Naive thymus-derived CD4-positive, alpha-beta T cell (primary cell): ENCODE results near the gene MAP4. TPM values are rescaled to one million over a fixed set of nuclear protein-coding genes. Genes with fewer than 3 reads are reported as not detected.

Experiments
- ATAC-seq: fragments of 150-1000 bp; cut with Tn5 transposase; 2 replicates; pipeline ENCODE4 v1.10.0; 2021; ENCODE audit warnings: mild to moderate bottlenecking, moderate library complexity
- CTCF ChIA-PET: fragments of 350-600 bp; sonication (Branson Sonifier 250); formaldehyde crosslinking; loops from one replicate; lab custom pipeline; 2021; ENCODE audit warnings: antibody characterized with exemption; lab: Charles Lee
- POLR2A ChIA-PET: fragments of 350-600 bp; sonication (Branson Sonifier 250); formaldehyde crosslinking; loops from one replicate; lab custom pipeline; 2021; ENCODE audit warnings: antibody characterized with exemption, inconsistent platforms; lab: Charles Lee
- DNase-seq, 9 donors: peaks; one replicate each; pipeline versions ENCODE4 v3.0.0 to v3.0.0-alpha.2; 2020 to 2022; ENCODE audit warnings: mixed read lengths in 1 of 9
- H3K27ac ChIP-seq: one replicate; pipeline ENCODE4 v1.7.0; 2013; ENCODE audit warnings: mild to moderate bottlenecking, low read depth, low read length, moderate library complexity
- H3K27me3 ChIP-seq, 2 donors: one replicate each; pipeline ENCODE4 v1.7.0; 2013; ENCODE audit warnings: low read length in 2 of 2, mild to moderate bottlenecking in 2 of 2, moderate library complexity in 2 of 2; ENCODE audit not compliant: control insufficient read depth in 2 of 2, insufficient read depth in 2 of 2
- H3K36me3 ChIP-seq, 3 experiments: 1 replicate in 2 of 3; 2 replicates in 1 of 3; pipeline ENCODE4 v1.7.0; 2013; ENCODE audit warnings: low read length in 3 of 3, mild to moderate bottlenecking in 3 of 3, moderate library complexity in 1 of 3; ENCODE audit not compliant: insufficient read depth in 3 of 3, control insufficient read depth in 2 of 3
- H3K4me1 ChIP-seq, 2 donors: one replicate each; pipeline ENCODE4 v1.7.0; 2013; ENCODE audit warnings: low read length in 2 of 2, mild to moderate bottlenecking in 2 of 2, moderate library complexity in 1 of 2; ENCODE audit not compliant: control insufficient read depth in 2 of 2, insufficient read depth in 2 of 2
- H3K4me3 ChIP-seq: 2 replicates; pipeline ENCODE4 v1.7.0; 2013; ENCODE audit warnings: mild to moderate bottlenecking, low read length
- H3K9me3 ChIP-seq, 3 experiments: 1 replicate in 2 of 3; 2 replicates in 1 of 3; pipeline ENCODE4 v1.7.0; 2013; ENCODE audit warnings: low read length in 3 of 3; ENCODE audit not compliant: control insufficient read depth in 2 of 3
- H3K27ac Mint-ChIP-seq, 9 donors: one replicate each; pipeline ENCODE4 v1.8.0; 2020 to 2022; ENCODE audit warnings: mixed read lengths in 9 of 9, mild to moderate bottlenecking in 8 of 9, moderate library complexity in 5 of 9, inconsistent platforms in 2 of 9
- H3K27me3 Mint-ChIP-seq, 5 donors: one replicate each; pipeline ENCODE4 v1.8.0; 2021 to 2022; ENCODE audit warnings: mixed read lengths in 5 of 5, mild to moderate bottlenecking in 1 of 5
- H3K36me3 Mint-ChIP-seq, 5 donors: one replicate each; pipeline ENCODE4 v1.8.0; 2020 to 2022; ENCODE audit warnings: mixed read lengths in 5 of 5, mild to moderate bottlenecking in 3 of 5, inconsistent platforms in 1 of 5
- H3K4me1 Mint-ChIP-seq, 7 donors: one replicate each; pipeline ENCODE4 v1.8.0; 2020 to 2022; ENCODE audit warnings: mixed read lengths in 7 of 7, mild to moderate bottlenecking in 3 of 7, inconsistent platforms in 1 of 7
- H3K4me3 Mint-ChIP-seq, 10 donors: one replicate each; pipeline ENCODE4 v1.8.0; 2020 to 2022; ENCODE audit warnings: mild to moderate bottlenecking in 10 of 10, mixed read lengths in 10 of 10, moderate library complexity in 6 of 10, inconsistent platforms in 2 of 10
- H3K9me3 Mint-ChIP-seq, 11 donors: one replicate each; pipeline ENCODE4 v1.8.0; 2020 to 2022; ENCODE audit warnings: mixed read lengths in 11 of 11, mild to moderate bottlenecking in 4 of 11, inconsistent platforms in 1 of 11, moderate library complexity in 1 of 11
- intact Hi-C, 2 donors: fragments of 100-400 bp; cut with micrococcal nuclease; formaldehyde crosslinking; loops; one replicate each; pipeline ENCODE4 v1.15.1; 2023
- polyA plus RNA-seq, 2 donors: library from polyadenylated mRNA; unstranded; fragments of 300-500 nt; fragmentation: Illumina TruSeq; gene quantifications; one replicate each; pipeline ENCODE4 v1.2.3, GENCODE V29; 2021
- total RNA-seq, 6 experiments: library from RNA in 5 of 6; stranded (reverse) in 5 of 6; gene quantifications; 1 replicate in 5 of 6; 2 replicates in 1 of 6; pipeline ENCODE4 v1.2.3 and lab custom pipeline; 2021 to 2026

The MAP4 gene
- total and polyA plus RNA-seq, 7 experiments from 2014 or later: 12.0 to 116 (median 38.2) TPM

DNA sequence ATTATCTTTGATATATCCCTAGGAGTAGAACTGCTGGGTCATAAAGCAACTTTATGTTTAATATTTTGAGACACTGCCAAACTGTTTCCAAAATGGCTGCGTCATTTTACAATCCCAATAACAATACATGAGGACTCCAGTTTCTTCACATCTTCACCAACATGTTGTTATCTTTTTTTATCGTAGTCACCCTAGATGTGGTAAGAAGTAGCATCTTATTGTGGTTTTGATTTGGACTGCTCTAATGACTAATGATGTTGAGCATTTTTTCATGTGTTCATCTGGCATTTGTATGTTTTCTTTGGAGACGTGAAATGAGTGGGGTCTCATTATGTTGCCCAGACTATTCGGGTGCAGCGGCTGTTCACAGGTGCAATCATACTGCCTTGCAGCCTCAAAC lies 83.8 kb downstream of the MAP4 start:
- Mint-ChIP-seq H3K27me3 (no peaks in the 10 kb centered on the region), H3K27ac (peak overlapping the region in 1 of 9 donors; percentile 30), H3K4me3 (no peak overlapping the region), H3K4me1 (peaks cover 0 to 2% (median 0%) of the 10 kb centered on the region in 7 donors), H3K9me3 (no peaks in the 10 kb centered on the region), H3K36me3 (peaks cover 0 to 9% (median 5%) of the 10 kb centered on the region in 5 donors)
- H3K27me3 ChIP-seq: no peaks in the 10 kb centered on the region
- H3K4me3 ChIP-seq: no peak overlapping the region
- H3K9me3 ChIP-seq: no peaks in the 10 kb centered on the region
- CTCF ChIA-PET: no interaction called here
- no peaks in the 10 kb centered on the region for H3K4me1 ChIP-seq
- ATAC-seq: no peak
- H3K36me3 ChIP-seq: no peaks in the 10 kb centered on the region
- DNase-seq: no peak
- intact Hi-C loops: no loop called here
- POLR2A ChIA-PET: no interaction called here
- no peak overlapping the region for H3K27ac ChIP-seq

GRCh38 chr3:47930979-47931378 lies 85.2 kb downstream of the MAP4 start:
- CTCF ChIA-PET: interaction anchor here (0.7 kb wide), 1 partner anchor 190 kb away, joined by 3 read pairs; no protein-coding TSS in a partner anchor
- POLR2A ChIA-PET: interaction anchor here (0.6 to 0.8 kb wide), 2 partner anchors 36 to 130 kb away, joined by 3 read pairs; no protein-coding TSS in a partner anchor
- no peaks in the 10 kb centered on the region for H3K36me3 ChIP-seq
- Mint-ChIP-seq H3K4me3 (no peak overlapping the region), H3K4me1 (peaks cover 0 to 4% (median 0%) of the 10 kb centered on the region in 7 donors), H3K36me3 (peaks cover 3 to 19% (median 8%) of the 10 kb centered on the region in 5 donors), H3K9me3 (no peaks in the 10 kb centered on the region), H3K27ac (no peak overlapping the region), H3K27me3 (no peaks in the 10 kb centered on the region)
- no peaks in the 10 kb centered on the region for H3K9me3 ChIP-seq
- H3K27me3 ChIP-seq: no peaks in the 10 kb centered on the region
- no peak overlapping the region for H3K27ac ChIP-seq
- ATAC-seq (no peak), DNase-seq (no peak)
- no peaks in the 10 kb centered on the region for H3K4me1 ChIP-seq
- H3K4me3 ChIP-seq: no peak overlapping the region
- intact Hi-C loops: no loop called here

GRCh38 chr3:47916696-47917095 lies 99.5 kb downstream of the MAP4 start:
- H3K27ac Mint-ChIP-seq: no peak overlapping the region
- no peak overlapping the region for H3K4me3 Mint-ChIP-seq
- ATAC-seq (no peak), DNase-seq (no peak)
- no peaks in the 10 kb centered on the region for H3K4me1 Mint-ChIP-seq
- H3K9me3 Mint-ChIP-seq: no peaks in the 10 kb centered on the region
- no peaks in the 10 kb centered on the region for H3K27me3 Mint-ChIP-seq
- Histone ChIP-seq H3K36me3 (peaks cover 0 to 25% (median 0%) of the 10 kb centered on the region in 3 experiments), H3K4me3 (no peak overlapping the region), H3K4me1 (no peaks in the 10 kb centered on the region), H3K27ac (no peak overlapping the region), H3K9me3 (no peaks in the 10 kb centered on the region), H3K27me3 (no peaks in the 10 kb centered on the region)
- ChIA-PET POLR2A (no interaction called here), CTCF (no interaction called here)
- intact Hi-C loops: no loop called here
- H3K36me3 Mint-ChIP-seq: peaks cover 12 to 44% (median 32%) of the 10 kb centered on the region in 5 donors

DNA sequence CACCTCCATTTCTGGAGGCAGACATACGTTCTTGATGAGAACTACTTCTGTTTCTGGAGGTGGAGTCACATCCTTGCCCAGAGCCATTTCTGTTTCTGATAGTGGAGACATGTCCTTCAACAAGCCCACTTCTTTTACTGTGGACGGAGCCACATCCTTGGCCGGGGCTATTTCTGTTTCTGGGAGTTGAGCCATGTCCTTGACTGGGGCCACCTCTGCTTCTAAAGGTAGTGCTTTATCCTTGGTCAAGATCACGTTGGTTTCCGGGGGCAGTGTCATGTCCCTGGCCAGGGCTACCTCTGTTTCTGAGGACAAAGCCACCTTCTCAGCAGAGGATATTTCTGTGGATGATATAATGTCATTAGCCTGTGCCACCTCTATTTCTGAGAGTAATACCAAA lies 100.0 kb downstream of the MAP4 start:
- H3K9me3 ChIP-seq: no peaks in the 10 kb centered on the region
- H3K4me3 ChIP-seq: no peak overlapping the region
- Mint-ChIP-seq H3K4me1 (peaks cover 0 to 4% (median 0%) of the 10 kb centered on the region in 7 donors), H3K9me3 (no peaks in the 10 kb centered on the region), H3K4me3 (no peak overlapping the region), H3K27me3 (no peaks in the 10 kb centered on the region), H3K27ac (no peak overlapping the region), H3K36me3 (peaks cover 8 to 44% (median 33%) of the 10 kb centered on the region in 5 donors)
- intact Hi-C loops: no loop called here
- no peak overlapping the region for H3K27ac ChIP-seq
- ChIA-PET CTCF (no interaction called here), POLR2A (no interaction called here)
- DNase-seq (no peak), ATAC-seq (no peak)
- peaks cover 0 to 25% (median 0%) of the 10 kb centered on the region in 3 experiments for H3K36me3 ChIP-seq
- no peaks in the 10 kb centered on the region for H3K4me1 ChIP-seq
- H3K27me3 ChIP-seq: no peaks in the 10 kb centered on the region

- H3K9me3 Mint-ChIP-seq: no peaks in the 10 kb centered on the region
- H3K27me3 ChIP-seq: no peaks in the 10 kb centered on the region
- H3K36me3 Mint-ChIP-seq: peaks cover 13 to 70% (median 50%) of the 10 kb centered on the region in 5 donors
- H3K4me1 Mint-ChIP-seq: peaks cover 0 to 4% (median 0%) of the 10 kb centered on the region in 7 donors
- no peaks in the 10 kb centered on the region for H3K9me3 ChIP-seq
- ChIA-PET CTCF (no interaction called here), POLR2A (no interaction called here)
- intact Hi-C loops: no loop called here
- H3K4me3 Mint-ChIP-seq: no peak overlapping the region
- peaks cover 0 to 19% (median 0%) of the 10 kb centered on the region in 3 experiments for H3K36me3 ChIP-seq
- no peak for ATAC-seq
- no peaks in the 10 kb centered on the region for H3K4me1 ChIP-seq
- H3K4me3 ChIP-seq: no peak overlapping the region
- no peak overlapping the region for H3K27ac Mint-ChIP-seq
- H3K27me3 Mint-ChIP-seq: no peaks in the 10 kb centered on the region
- no peak for DNase-seq
- H3K27ac ChIP-seq: no peak overlapping the region
Observed at GRCh38 chr3:47912006-47912504, 104.2 kb downstream of the MAP4 start.

GRCh38 chr3:47910777-47911440 lies 105.3 kb downstream of the MAP4 start:
- no peaks in the 10 kb centered on the region for H3K4me1 ChIP-seq
- no peak overlapping the region for H3K27ac ChIP-seq
- no peaks in the 10 kb centered on the region for H3K9me3 Mint-ChIP-seq
- peaks cover 0 to 17% (median 0%) of the 10 kb centered on the region in 3 experiments for H3K36me3 ChIP-seq
- no peaks in the 10 kb centered on the region for H3K27me3 Mint-ChIP-seq
- no peaks in the 10 kb centered on the region for H3K9me3 ChIP-seq
- peaks cover 13 to 64% (median 44%) of the 10 kb centered on the region in 5 donors for H3K36me3 Mint-ChIP-seq
- intact Hi-C loops: no loop called here
- DNase-seq: no peak
- peak overlapping the region in 1 of 9 donors; percentile 34 for H3K27ac Mint-ChIP-seq
- ChIA-PET CTCF (no interaction called here), POLR2A (no interaction called here)
- H3K4me3 Mint-ChIP-seq: no peak overlapping the region
- H3K4me1 Mint-ChIP-seq: peaks cover 0 to 4% (median 0%) of the 10 kb centered on the region in 7 donors
- ATAC-seq: no peak
- no peaks in the 10 kb centered on the region for H3K27me3 ChIP-seq
- no peak overlapping the region for H3K4me3 ChIP-seq

DNA sequence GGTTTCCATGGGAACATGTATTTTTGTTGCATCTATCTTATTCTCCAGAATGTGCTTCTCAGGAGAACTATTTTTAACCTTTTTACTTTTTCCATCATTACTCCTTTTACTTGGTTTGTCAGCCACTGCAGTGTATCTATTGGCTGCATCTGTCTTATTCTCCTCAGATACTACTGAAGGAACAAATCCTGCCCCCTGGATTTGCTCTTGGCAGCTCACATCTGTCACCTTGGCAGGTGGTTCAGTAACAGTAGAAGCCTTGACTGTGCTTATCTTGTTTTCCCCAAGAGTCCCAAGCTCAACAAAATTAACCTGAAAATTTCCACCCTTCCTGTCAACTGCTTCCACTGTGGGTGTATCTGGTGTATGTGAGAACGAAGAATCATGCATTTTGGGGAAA lies 106.0 kb downstream of the MAP4 start:
- CTCF ChIA-PET: no interaction called here
- H3K27ac Mint-ChIP-seq: no peak overlapping the region
- no peak overlapping the region for H3K4me3 Mint-ChIP-seq

More for the DNA sequence above, 106.0 kb downstream of the MAP4 start:
- H3K36me3 ChIP-seq: peaks cover 0 to 10% (median 0%) of the 10 kb centered on the region in 3 experiments
- no peak overlapping the region for H3K4me3 ChIP-seq
- H3K27ac ChIP-seq: no peak overlapping the region
- no peaks in the 10 kb centered on the region for H3K4me1 ChIP-seq
- H3K9me3 Mint-ChIP-seq: no peaks in the 10 kb centered on the region
- peaks cover 0 to 4% (median 0%) of the 10 kb centered on the region in 7 donors for H3K4me1 Mint-ChIP-seq
- H3K9me3 ChIP-seq: no peaks in the 10 kb centered on the region
- H3K27me3 Mint-ChIP-seq: no peaks in the 10 kb centered on the region
- intact Hi-C loops: no loop called here
- no peak for DNase-seq
- peaks cover 13 to 58% (median 42%) of the 10 kb centered on the region in 5 donors for H3K36me3 Mint-ChIP-seq
- no peaks in the 10 kb centered on the region for H3K27me3 ChIP-seq
- ATAC-seq: no peak
- POLR2A ChIA-PET: no interaction called here
